ENCODE results near the gene CUL5. TPM values are rescaled to one million over a fixed set of nuclear protein-coding genes. Genes with fewer than 3 reads are reported as not detected.

CUL5 gene
- total and polyA plus RNA-seq, 2 of the 4 experiments (the other 2 are of a cell fraction): 8.8 to 31.0 TPM

GRCh38 chr11:108147150-108147549 lies 138.5 kb downstream of the CUL5 start:
- no peaks in the 10 kb centered on the region for H3K27me3 ChIP-seq (ENCODE audit: control insufficient read depth, insufficient read depth, low read length)
- H3K4ac ChIP-seq (ENCODE audit: low read depth, low read length): no peak overlapping the region
- no peak for DNase-seq
- no peak for ATAC-seq (ENCODE audit: low read depth)
- H3K56ac ChIP-seq (ENCODE audit: extremely low read depth, insufficient read depth, low read length): no peak overlapping the region
- intact Hi-C loops (cut with micrococcal nuclease): loop anchor here (5.0 kb wide), 1 partner anchor 45 kb away; no protein-coding TSS in a partner anchor
- no peak overlapping the region for H4K91ac ChIP-seq (ENCODE audit: insufficient read depth, low read depth, low read length)
- H2BK5ac ChIP-seq (ENCODE audit: low read depth, low read length, poor library complexity, severe bottlenecking): no peak overlapping the region
- H3K9me1 ChIP-seq (ENCODE audit: insufficient read depth, low read length): no peaks in the 10 kb centered on the region; the same call in 1 of the 2 replicates
- ChIA-PET CTCF (no interaction called here), POLR2A (ENCODE audit: unreplicated experiment) (no interaction called here)
- in situ Hi-C loops (cut with MboI; ENCODE audit: low sequenced_read_pairs): no loop called here
- H4K20me1 ChIP-seq (ENCODE audit: insufficient read depth, low read length): no peaks in the 10 kb centered on the region
- no peak overlapping the region for H4K8ac ChIP-seq (ENCODE audit: low read depth in 2 of 2, low read length in 2 of 2)
- H3K27ac ChIP-seq (ENCODE audit: insufficient read depth, low read length): no peak overlapping the region
- no peak overlapping the region for H3K14ac ChIP-seq (replicated peaks; ENCODE audit: low read depth, low read length)
- H3K4me1 ChIP-seq (ENCODE audit: control insufficient read depth, insufficient read depth, low read length): no peaks in the 10 kb centered on the region
- no peak overlapping the region for H3K4me2 ChIP-seq (ENCODE audit: low read depth, low read length)
- no peak overlapping the region for H4K5ac ChIP-seq (ENCODE audit: low read depth, low read length)
- H3K4me3 ChIP-seq (ENCODE audit: insufficient read depth, low read depth, low read length): no peak overlapping the region
- no peak overlapping the region for H2BK20ac ChIP-seq (ENCODE audit: low read depth, low read length)
- no peak overlapping the region for H3K18ac ChIP-seq (ENCODE audit: low read depth, low read length)
- dilution Hi-C loops (cut with HindIII; ENCODE audit: low sequenced_read_pairs, unreplicated experiment): no loop called here
- no peak overlapping the region for H2AFZ ChIP-seq (replicated peaks; ENCODE audit: low read length, poor library complexity)
- H3K36me3 ChIP-seq (ENCODE audit: control insufficient read depth, insufficient read depth, low read length): peaks cover 29% of the 10 kb centered on the region
- H3K79me1 ChIP-seq (ENCODE audit: low read depth in 1 of 2, low read length in 2 of 2): no peaks in the 10 kb centered on the region; a peak in 2 of 4 replicates
- no peak overlapping the region for H2AK9ac ChIP-seq (replicated peaks; ENCODE audit: low read depth, low read length, poor library complexity)
- BruUV-seq (replicated peaks): no TSS peak
- no peak overlapping the region for H2BK15ac ChIP-seq (ENCODE audit: low read depth, low read length)
- no peak overlapping the region for H2BK120ac ChIP-seq (ENCODE audit: low read depth, low read length)
- H3K9ac ChIP-seq (ENCODE audit: low read depth, low read length): no peak overlapping the region
- TF ChIP-seq MXI1 (IDR thresholded peaks at IDR 0.05; ENCODE audit: borderline replicate concordance, low read depth, low read length) (no peak), CTCF (conservative IDR thresholded peaks at IDR 0.05; ENCODE audit: low read depth, low read length) (no peak), RAD21 (IDR thresholded peaks at IDR 0.05; ENCODE audit: low read length) (no peak), CEBPB (IDR thresholded peaks at IDR 0.05; ENCODE audit: low read depth, low read length) (no peak), BHLHE40 (IDR thresholded peaks at IDR 0.05; ENCODE audit: low read depth, low read length) (no peak), RFX5 (IDR thresholded peaks at IDR 0.05; ENCODE audit: low read depth, low read length) (no peak), NFE2L2 (IDR thresholded peaks at IDR 0.05; ENCODE audit: low read depth, low read length) (no peak), MAZ (IDR thresholded peaks at IDR 0.05; ENCODE audit: borderline replicate concordance, low read depth, low read length) (no peak), MAFK (IDR thresholded peaks at IDR 0.05; ENCODE audit: low read depth, low read length) (no peak), POLR2A (IDR thresholded peaks at IDR 0.05; ENCODE audit: low read depth, low read length) (no peak), CHD1 (IDR thresholded peaks at IDR 0.05; ENCODE audit: low read depth, low read length) (no peak), USF2 (IDR thresholded peaks at IDR 0.05; ENCODE audit: low read depth, low read length) (no peak), RCOR1 (IDR thresholded peaks at IDR 0.05; ENCODE audit: insufficient replicate concordance, low read length) (no peak), ELK1 (IDR thresholded peaks at IDR 0.05; ENCODE audit: borderline replicate concordance, low read depth, low read length) (no peak), FOS (IDR thresholded peaks at IDR 0.05; ENCODE audit: low read depth, low read length) (no peak)
- no peaks in the 10 kb centered on the region for H3K9me3 ChIP-seq (ENCODE audit: control insufficient read depth, insufficient read depth, low read length)
- WGBS, 2 experiments (ENCODE audit: extremely low coverage in 2 of 2, insufficient read length in 1 of 2): no CpG with 5 or more reads among the region's 1 CpG
- no peak overlapping the region for H2AK5ac ChIP-seq (ENCODE audit: low read depth, low read length)
- H3K23ac ChIP-seq (ENCODE audit: low read depth, low read length): no peak overlapping the region
